SK-N-SH treated with all-trans-retinoic acid at 6 μM for 48 hours (cell line): ENCODE measurements around the gene C10orf62.

ENCODE experiments used
- ATAC-seq: fragments of 200-7000 bp; cut with Tn5 transposase; 3 replicates; pipeline ENCODE4 v1.9.1; 2020; ENCODE audit warnings: mild to moderate bottlenecking, moderate library complexity
- ARNTL ChIP-seq: fragments of 450-650 bp; formaldehyde crosslinking; IDR thresholded peaks from 2 replicates; pipeline ENCODE4 v1.5.0; 2020; ENCODE audit warnings: low read depth, mild to moderate bottlenecking, moderate library complexity, borderline replicate concordance
- BACH2 ChIP-seq: fragments of 250-450 bp; sonication (Bioruptor Pico); IDR thresholded peaks from 2 replicates; pipeline ENCODE4 v1.9.0; 2021; ENCODE audit warnings: mild to moderate bottlenecking, borderline replicate concordance
- CSDC2 ChIP-seq: fragments of 250-450 bp; sonication (Bioruptor Pico); IDR thresholded peaks from 2 replicates; pipeline ENCODE4 v1.5.0; 2020; ENCODE audit warnings: mild to moderate bottlenecking, moderate library complexity
- CSRNP3 ChIP-seq: fragments of 250-450 bp; sonication (Bioruptor Pico); IDR thresholded peaks from 2 replicates; pipeline ENCODE4 v1.5.1; 2021; ENCODE audit warnings: mild to moderate bottlenecking, moderate library complexity
- ESRRG ChIP-seq: fragments of 250-450 bp; sonication (Bioruptor Pico); IDR thresholded peaks from 2 replicates; pipeline ENCODE4 v1.6.1; 2021; ENCODE audit warnings: mild to moderate bottlenecking
- ISL1 ChIP-seq: fragments of 250-450 bp; sonication (Bioruptor Pico); IDR thresholded peaks from 2 replicates; pipeline ENCODE4 v2.1.2; 2022; ENCODE audit warnings: mild to moderate bottlenecking, moderate library complexity
- OSR1 ChIP-seq: fragments of 250-450 bp; sonication (Bioruptor Pico); IDR thresholded peaks from 2 replicates; pipeline ENCODE4 v1.8.0; 2022; ENCODE audit warnings: moderate library complexity, mild to moderate bottlenecking, inconsistent platforms
- PPARA ChIP-seq: fragments of 250-450 bp; sonication (Bioruptor Pico); IDR thresholded peaks from 2 replicates; pipeline ENCODE4 v1.5.0; 2020; ENCODE audit warnings: mild to moderate bottlenecking, borderline replicate concordance
- RARB ChIP-seq: fragments of 250-450 bp; sonication (Bioruptor Pico); IDR thresholded peaks from 2 replicates; pipeline ENCODE4 v1.8.0; 2021; ENCODE audit warnings: mild to moderate bottlenecking, moderate library complexity
- SNAI2 ChIP-seq: fragments of 250-450 bp; sonication (Bioruptor Pico); IDR thresholded peaks from 2 replicates; pipeline ENCODE4 v1.5.0; 2020; ENCODE audit warnings: mild to moderate bottlenecking, moderate library complexity
- TCF4 ChIP-seq: fragments of 250-450 bp; sonication (Bioruptor Pico); IDR thresholded peaks from 2 replicates; pipeline ENCODE4 v1.8.0; 2021; ENCODE audit warnings: mild to moderate bottlenecking, moderate library complexity, borderline replicate concordance
- TOX ChIP-seq: fragments of 250-450 bp; sonication (Bioruptor Pico); IDR thresholded peaks from 2 replicates; pipeline ENCODE4 v1.8.0; 2021; ENCODE audit warnings: mild to moderate bottlenecking, moderate library complexity, borderline replicate concordance
- ZC3H10 ChIP-seq: fragments of 250-450 bp; sonication (Bioruptor Pico); IDR thresholded peaks from 2 replicates; pipeline ENCODE4 v1.5.1; 2021; ENCODE audit warnings: mild to moderate bottlenecking, moderate library complexity
- ZFP3 ChIP-seq: fragments of 250-450 bp; sonication (Bioruptor Pico); IDR thresholded peaks from 2 replicates; pipeline ENCODE4 v1.5.0; 2020; ENCODE audit warnings: mild to moderate bottlenecking, moderate library complexity
- ZFP30 ChIP-seq: fragments of 450-650 bp; formaldehyde crosslinking; IDR thresholded peaks from 2 replicates; pipeline ENCODE4 v1.5.0; 2022; ENCODE audit warnings: mild to moderate bottlenecking, moderate library complexity
- ZNF70 ChIP-seq: fragments of 450-650 bp; formaldehyde crosslinking; IDR thresholded peaks from 2 replicates; pipeline ENCODE4 v1.5.0; 2020; ENCODE audit warnings: mild to moderate bottlenecking, moderate library complexity
- ZNF8 ChIP-seq: fragments of 450-650 bp; formaldehyde crosslinking; IDR thresholded peaks from 2 replicates; pipeline ENCODE4 v1.5.0; 2020; ENCODE audit warnings: mild to moderate bottlenecking, moderate library complexity
- TF ChIP-seq, protein P1 (sequence below): fragments of 250-450 bp; sonication (Bioruptor Pico); IDR thresholded peaks from 2 replicates; pipeline ENCODE4 v1.8.0; 2021; ENCODE audit warnings: low read depth, mild to moderate bottlenecking, moderate library complexity, borderline replicate concordance
- TF ChIP-seq, protein P2 (sequence below): fragments of 250-450 bp; sonication (Bioruptor Pico); IDR thresholded peaks from 2 replicates; pipeline ENCODE4 v1.8.0; 2020; ENCODE audit warnings: mild to moderate bottlenecking, moderate library complexity, borderline replicate concordance
- TF ChIP-seq, protein P3 (sequence below): fragments of 250-450 bp; sonication (Bioruptor Pico); IDR thresholded peaks from 2 replicates; pipeline ENCODE4 v1.5.0; 2020; ENCODE audit warnings: mild to moderate bottlenecking, moderate library complexity

Gene C10orf62

DNA sequence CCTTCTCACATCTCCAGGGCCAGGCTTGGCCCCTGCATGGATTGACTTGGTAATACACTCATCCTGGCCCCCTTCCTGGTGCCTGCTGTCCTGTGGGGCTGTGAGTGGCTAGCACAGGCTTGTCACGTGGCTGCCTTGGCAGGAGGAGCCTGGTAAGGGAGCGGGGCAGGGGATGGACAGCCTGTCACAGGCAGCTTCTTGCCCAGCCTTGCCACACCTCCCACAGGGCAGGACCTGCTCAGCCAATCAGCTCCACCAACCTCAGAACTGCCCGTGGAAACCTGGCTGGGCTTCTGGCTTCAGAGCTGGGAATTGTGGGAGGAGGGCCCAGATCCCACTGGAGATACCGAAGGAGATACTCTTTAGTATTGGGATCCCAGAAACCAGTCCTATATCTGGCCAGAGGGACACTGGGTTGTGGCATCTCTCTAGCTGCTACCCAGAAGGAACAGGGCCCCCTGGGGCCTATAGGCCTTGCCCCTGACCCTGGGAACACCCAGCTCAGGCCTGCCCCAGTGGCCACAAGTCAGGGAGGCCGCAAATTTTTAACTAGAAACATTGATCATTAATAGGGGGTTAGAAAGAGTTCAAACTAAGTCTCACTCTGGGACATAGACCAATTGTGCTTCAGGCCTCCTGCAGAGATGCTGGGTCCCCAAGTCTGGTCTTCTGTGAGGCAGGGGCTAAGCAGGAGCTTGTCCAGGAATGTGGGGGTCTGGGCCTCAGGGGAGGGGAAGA lies 5.3 kb upstream of the C10orf62 start, which contains the start of gene HOGA1:
Gene HOGA1, plus strand, starts transcription at position 330 of the 738 bp plus-strand sequence. Its CDS starts 315 bp downstream, at position 645.
- TF ChIP-seq RARB (CRISPR knock-in tag) = no peak
- no peak for TF ChIP-seq PPARA (CRISPR knock-in tag)
- no peak for TF ChIP-seq ZNF70
- TF ChIP-seq BACH2 (CRISPR knock-in tag) = no peak
- no peak for TF ChIP-seq ISL1 (CRISPR knock-in tag)
- TF ChIP-seq ARNTL (CRISPR knock-in tag) = no peak
- no peak for TF ChIP-seq OSR1
- TF ChIP-seq, protein P1, sequence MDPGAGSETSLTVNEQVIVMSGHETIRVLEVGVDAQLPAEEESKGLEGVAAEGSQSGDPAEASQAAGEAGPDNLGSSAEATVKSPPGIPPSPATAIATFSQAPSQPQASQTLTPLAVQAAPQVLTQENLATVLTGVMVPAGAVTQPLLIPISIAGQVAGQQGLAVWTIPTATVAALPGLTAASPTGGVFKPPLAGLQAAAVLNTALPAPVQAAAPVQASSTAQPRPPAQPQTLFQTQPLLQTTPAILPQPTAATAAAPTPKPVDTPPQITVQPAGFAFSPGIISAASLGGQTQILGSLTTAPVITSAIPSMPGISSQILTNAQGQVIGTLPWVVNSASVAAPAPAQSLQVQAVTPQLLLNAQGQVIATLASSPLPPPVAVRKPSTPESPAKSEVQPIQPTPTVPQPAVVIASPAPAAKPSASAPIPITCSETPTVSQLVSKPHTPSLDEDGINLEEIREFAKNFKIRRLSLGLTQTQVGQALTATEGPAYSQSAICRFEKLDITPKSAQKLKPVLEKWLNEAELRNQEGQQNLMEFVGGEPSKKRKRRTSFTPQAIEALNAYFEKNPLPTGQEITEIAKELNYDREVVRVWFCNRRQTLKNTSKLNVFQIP (CRISPR knock-in tag) = no peak
- no peak for TF ChIP-seq ESRRG (CRISPR knock-in tag)
- no peak for TF ChIP-seq CSDC2
- no peak for TF ChIP-seq ZC3H10 (CRISPR knock-in tag)
- no peak for TF ChIP-seq ZFP3 (CRISPR knock-in tag)
- no peak for TF ChIP-seq TOX (CRISPR knock-in tag)
- TF ChIP-seq ZNF8 (CRISPR knock-in tag) = no peak
- TF ChIP-seq, protein P2, sequence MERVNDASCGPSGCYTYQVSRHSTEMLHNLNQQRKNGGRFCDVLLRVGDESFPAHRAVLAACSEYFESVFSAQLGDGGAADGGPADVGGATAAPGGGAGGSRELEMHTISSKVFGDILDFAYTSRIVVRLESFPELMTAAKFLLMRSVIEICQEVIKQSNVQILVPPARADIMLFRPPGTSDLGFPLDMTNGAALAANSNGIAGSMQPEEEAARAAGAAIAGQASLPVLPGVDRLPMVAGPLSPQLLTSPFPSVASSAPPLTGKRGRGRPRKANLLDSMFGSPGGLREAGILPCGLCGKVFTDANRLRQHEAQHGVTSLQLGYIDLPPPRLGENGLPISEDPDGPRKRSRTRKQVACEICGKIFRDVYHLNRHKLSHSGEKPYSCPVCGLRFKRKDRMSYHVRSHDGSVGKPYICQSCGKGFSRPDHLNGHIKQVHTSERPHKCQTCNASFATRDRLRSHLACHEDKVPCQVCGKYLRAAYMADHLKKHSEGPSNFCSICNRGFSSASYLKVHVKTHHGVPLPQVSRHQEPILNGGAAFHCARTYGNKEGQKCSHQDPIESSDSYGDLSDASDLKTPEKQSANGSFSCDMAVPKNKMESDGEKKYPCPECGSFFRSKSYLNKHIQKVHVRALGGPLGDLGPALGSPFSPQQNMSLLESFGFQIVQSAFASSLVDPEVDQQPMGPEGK (CRISPR knock-in tag) = no peak
- TF ChIP-seq, protein P3, sequence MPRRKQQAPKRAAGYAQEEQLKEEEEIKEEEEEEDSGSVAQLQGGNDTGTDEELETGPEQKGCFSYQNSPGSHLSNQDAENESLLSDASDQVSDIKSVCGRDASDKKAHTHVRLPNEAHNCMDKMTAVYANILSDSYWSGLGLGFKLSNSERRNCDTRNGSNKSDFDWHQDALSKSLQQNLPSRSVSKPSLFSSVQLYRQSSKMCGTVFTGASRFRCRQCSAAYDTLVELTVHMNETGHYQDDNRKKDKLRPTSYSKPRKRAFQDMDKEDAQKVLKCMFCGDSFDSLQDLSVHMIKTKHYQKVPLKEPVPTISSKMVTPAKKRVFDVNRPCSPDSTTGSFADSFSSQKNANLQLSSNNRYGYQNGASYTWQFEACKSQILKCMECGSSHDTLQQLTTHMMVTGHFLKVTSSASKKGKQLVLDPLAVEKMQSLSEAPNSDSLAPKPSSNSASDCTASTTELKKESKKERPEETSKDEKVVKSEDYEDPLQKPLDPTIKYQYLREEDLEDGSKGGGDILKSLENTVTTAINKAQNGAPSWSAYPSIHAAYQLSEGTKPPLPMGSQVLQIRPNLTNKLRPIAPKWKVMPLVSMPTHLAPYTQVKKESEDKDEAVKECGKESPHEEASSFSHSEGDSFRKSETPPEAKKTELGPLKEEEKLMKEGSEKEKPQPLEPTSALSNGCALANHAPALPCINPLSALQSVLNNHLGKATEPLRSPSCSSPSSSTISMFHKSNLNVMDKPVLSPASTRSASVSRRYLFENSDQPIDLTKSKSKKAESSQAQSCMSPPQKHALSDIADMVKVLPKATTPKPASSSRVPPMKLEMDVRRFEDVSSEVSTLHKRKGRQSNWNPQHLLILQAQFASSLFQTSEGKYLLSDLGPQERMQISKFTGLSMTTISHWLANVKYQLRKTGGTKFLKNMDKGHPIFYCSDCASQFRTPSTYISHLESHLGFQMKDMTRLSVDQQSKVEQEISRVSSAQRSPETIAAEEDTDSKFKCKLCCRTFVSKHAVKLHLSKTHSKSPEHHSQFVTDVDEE = no peak
- ATAC-seq = peak; percentile 100

DNA sequence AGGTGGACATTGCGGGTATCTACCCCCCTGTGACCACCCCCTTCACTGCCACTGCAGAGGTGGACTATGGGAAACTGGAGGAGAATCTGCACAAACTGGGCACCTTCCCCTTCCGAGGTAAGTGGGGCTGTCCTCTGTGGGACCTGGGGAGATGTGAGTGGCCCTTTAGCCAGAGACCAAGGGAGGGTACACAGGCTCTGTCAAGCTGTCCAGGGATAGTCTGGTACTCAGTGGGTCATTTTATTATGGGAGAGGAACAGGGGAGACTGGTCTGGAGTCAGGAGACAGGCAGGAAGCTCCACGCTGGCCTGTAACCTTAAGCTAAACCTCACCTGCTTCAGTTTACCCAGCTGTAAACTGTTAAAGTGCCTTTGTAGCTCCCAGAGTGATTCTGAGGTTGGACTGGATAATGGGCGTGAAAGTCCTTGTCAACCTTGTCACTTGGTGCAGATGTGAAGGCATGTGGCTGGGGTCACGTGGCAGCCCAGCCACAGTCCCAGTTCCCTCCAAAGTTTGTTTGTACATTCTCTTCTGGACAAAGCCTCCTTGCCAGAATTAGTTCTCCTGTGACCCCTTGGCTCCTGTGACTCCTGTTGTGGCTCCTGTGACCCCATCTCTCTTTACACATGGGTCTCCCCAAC lies 4.6 kb upstream of the C10orf62 start:
- no peak for ATAC-seq
- no peak for TF ChIP-seq ESRRG (CRISPR knock-in tag)
- no peak for TF ChIP-seq TOX (CRISPR knock-in tag)
- no peak for TF ChIP-seq PPARA (CRISPR knock-in tag)
- TF ChIP-seq CSDC2 = no peak
- TF ChIP-seq ISL1 (CRISPR knock-in tag) = no peak
- no peak for TF ChIP-seq ZNF70
- TF ChIP-seq SNAI2 = no peak
- TF ChIP-seq, protein P1 (CRISPR knock-in tag) = no peak
- no peak for TF ChIP-seq OSR1
- no peak for TF ChIP-seq ZFP30 (CRISPR knock-in tag)
- TF ChIP-seq TCF4 (CRISPR knock-in tag) = no peak

- no peak for TF ChIP-seq ZC3H10 (CRISPR knock-in tag)
- TF ChIP-seq ZFP30 (CRISPR knock-in tag) = no peak
- TF ChIP-seq, protein P2 (CRISPR knock-in tag) = no peak
- TF ChIP-seq, protein P1 (CRISPR knock-in tag) = no peak
- TF ChIP-seq CSRNP3 (CRISPR knock-in tag) = no peak
- TF ChIP-seq ISL1 (CRISPR knock-in tag) = no peak
- no peak for ATAC-seq
These were observed 4.1 kb upstream of the C10orf62 start for GRCh38 chr10:97585439-97585811.
